GM23338 (cell line): ENCODE measurements around the gene NT5C2. TPM values are rescaled to one million over a fixed set of nuclear protein-coding genes. Genes with fewer than 3 reads are reported as not detected.
"Not testable (repeated sequence)": the region's sequence is repeated elsewhere in the genome, so short reads cannot be mapped to it uniquely, and the experiment has no call there.

Experiments used
- ATAC-seq: fragments of 200-7000 bp; cut with Tn5 transposase; 3 replicates; pipeline ENCODE4 v1.9.1; 2020
- DNase-seq: peaks from one replicate; pipeline ENCODE4 v3.0.0-alpha.2; 2015; ENCODE audit warnings: low spot score
- H2AFZ ChIP-seq: fragments of 200-600 bp; sonication (generic); 2 replicates; pipeline ENCODE4 v1.8.0; 2016; ENCODE audit warnings: antibody characterized with exemption, mild to moderate bottlenecking, moderate library complexity
- H3F3A ChIP-seq: fragments of 200-600 bp; sonication (generic); replicated peaks from 2 replicates; pipeline ENCODE4 v1.8.0; 2017; ENCODE audit warnings: antibody characterized with exemption, mixed run types, low read depth
- H3K27ac ChIP-seq: fragments of 200-600 bp; sonication (generic); 2 replicates; pipeline ENCODE4 v1.6.1; 2016; ENCODE audit warnings: low read depth
- H3K27me3 ChIP-seq: fragments of 200-600 bp; sonication (generic); 2 replicates; pipeline ENCODE4 v1.8.0; 2016; ENCODE audit warnings: mild to moderate bottlenecking, mixed run types, moderate library complexity; ENCODE audit not compliant: insufficient read depth
- H3K36me3 ChIP-seq: fragments of 200-600 bp; sonication (generic); 2 replicates; pipeline ENCODE4 v1.8.0; 2016; ENCODE audit warnings: mild to moderate bottlenecking; ENCODE audit not compliant: insufficient read depth
- H3K4me1 ChIP-seq: fragments of 200-600 bp; sonication (generic); 2 replicates; pipeline ENCODE4 v1.8.0; 2016; ENCODE audit warnings: mild to moderate bottlenecking, moderate library complexity; ENCODE audit not compliant: insufficient read depth
- H3K4me2 ChIP-seq: fragments of 200-600 bp; sonication (generic); 2 replicates; pipeline ENCODE4 v1.7.1; 2017; ENCODE audit warnings: mixed run types
- H3K4me3 ChIP-seq: fragments of 200-600 bp; sonication (generic); 2 replicates; pipeline ENCODE4 v1.6.1; 2016; ENCODE audit warnings: mixed run types
- H3K79me2 ChIP-seq: fragments of 200-600 bp; sonication (generic); replicated peaks from 2 replicates; pipeline ENCODE4 v1.8.0; 2017; ENCODE audit warnings: mild to moderate bottlenecking; ENCODE audit not compliant: insufficient read depth
- H3K9me2 ChIP-seq: fragments of 200-600 bp; sonication (generic); 2 replicates; pipeline ENCODE4 v1.8.0; 2017; ENCODE audit not compliant: insufficient read depth
- H4K20me1 ChIP-seq: fragments of 200-600 bp; sonication (generic); replicated peaks from 2 replicates; pipeline ENCODE4 v1.8.0; 2017; ENCODE audit warnings: mild to moderate bottlenecking; ENCODE audit not compliant: insufficient read depth
- H3K27ac Mint-ChIP-seq: 2 replicates; pipeline ENCODE4 v1.8.0; 2020; ENCODE audit warnings: inconsistent platforms, mild to moderate bottlenecking, moderate library complexity, mixed read lengths
- H3K27me3 Mint-ChIP-seq: 3 replicates; pipeline ENCODE4 v1.8.0; 2022; ENCODE audit warnings: low read depth, mild to moderate bottlenecking, moderate library complexity, mixed read lengths, inconsistent platforms; ENCODE audit not compliant: insufficient read depth, poor library complexity
- H3K36me3 Mint-ChIP-seq: 3 replicates; pipeline ENCODE4 v1.8.0; 2021; ENCODE audit warnings: low read depth, mild to moderate bottlenecking, inconsistent platforms, moderate library complexity, mixed read lengths
- H3K4me1 Mint-ChIP-seq: 3 replicates; pipeline ENCODE4 v1.8.0; 2020; ENCODE audit warnings: mild to moderate bottlenecking, inconsistent platforms, mixed read lengths
- H3K4me3 Mint-ChIP-seq: 3 replicates; pipeline ENCODE4 v1.8.0; 2021; ENCODE audit warnings: moderate library complexity, mild to moderate bottlenecking, inconsistent platforms, mixed read lengths
- H3K9me3 Mint-ChIP-seq: 3 replicates; pipeline ENCODE4 v1.8.0; 2020; ENCODE audit warnings: moderate library complexity, mild to moderate bottlenecking, inconsistent platforms, mixed read lengths
- EZH2 ChIP-seq: fragments of 200-600 bp; sonication (generic); IDR thresholded peaks from one replicate; pipeline ENCODE4 v1.8.0; 2017; ENCODE audit warnings: antibody characterized with exemption, mild to moderate bottlenecking, low read depth; ENCODE audit not compliant: unreplicated experiment
- EZH2phosphoT487 ChIP-seq: fragments of 200-600 bp; sonication (generic); IDR thresholded peaks from one replicate; pipeline ENCODE4 v1.8.1; 2018; ENCODE audit warnings: antibody characterized with exemption; ENCODE audit not compliant: unreplicated experiment
- JUNB ChIP-seq: IDR thresholded peaks from one replicate; pipeline ENCODE4 v1.6.1; 2016; ENCODE audit warnings: antibody characterized with exemption; ENCODE audit not compliant: unreplicated experiment
- NANOG ChIP-seq: IDR thresholded peaks from 2 replicates; pipeline ENCODE4 v1.6.1; 2016; ENCODE audit warnings: antibody characterized with exemption, borderline replicate concordance
- POLR2AphosphoS5 ChIP-seq: IDR thresholded peaks from 2 replicates; pipeline ENCODE4 v1.6.1; 2016; ENCODE audit warnings: antibody characterized with exemption, low read depth
- STAT1 ChIP-seq: IDR thresholded peaks from one replicate; pipeline ENCODE4 v1.6.1; 2016; ENCODE audit warnings: antibody characterized with exemption; ENCODE audit not compliant: unreplicated experiment
- ZNF331 ChIP-seq: fragments of 250-450 bp; sonication (Bioruptor Pico); IDR thresholded peaks from 2 replicates; pipeline ENCODE4 v1.5.0; 2020; ENCODE audit warnings: low read depth, mild to moderate bottlenecking, moderate library complexity
- polyA plus RNA-seq: library from polyadenylated mRNA; unstranded; fragments of >200 nt; fragmentation: Nextera tagmentation; extraction: Ambion mirVana; gene quantifications from 2 replicates; pipeline ENCODE4 v1.2.1, GENCODE V29; 2016
- total RNA-seq: library from RNA; depleted of rRNA; stranded (reverse); fragments of >200 nt; shearing (Covaris generic); gene quantifications from 2 replicates; pipeline ENCODE4 v1.2.3, GENCODE V29; 2014
- TF ChIP-seq, protein P1 (sequence below), 2 experiments: fragments of 200-600 bp in 1 of 2; sonication (generic) in 1 of 2; conservative IDR thresholded peaks; 2 replicates each; pipeline versions ENCODE4 v1.5.1 to v1.6.1; 2016 to 2017; ENCODE audit warnings: antibody characterized with exemption in 2 of 2, low read depth in 2 of 2, mild to moderate bottlenecking in 2 of 2, moderate library complexity in 1 of 2
- TF ChIP-seq, protein P2 (sequence below): IDR thresholded peaks from 2 replicates; pipeline ENCODE4 v1.6.1; 2016; ENCODE audit warnings: antibody characterized with exemption
- TF ChIP-seq, protein P3 (sequence below): fragments of 250-450 bp; sonication (Bioruptor Pico); IDR thresholded peaks from 2 replicates; pipeline ENCODE4 v1.5.0; 2020; ENCODE audit warnings: mild to moderate bottlenecking, moderate library complexity

Gene NT5C2
- total and polyA plus RNA-seq, 2 experiments from 2014 or later: 33.9 to 85.4 TPM

DNA sequence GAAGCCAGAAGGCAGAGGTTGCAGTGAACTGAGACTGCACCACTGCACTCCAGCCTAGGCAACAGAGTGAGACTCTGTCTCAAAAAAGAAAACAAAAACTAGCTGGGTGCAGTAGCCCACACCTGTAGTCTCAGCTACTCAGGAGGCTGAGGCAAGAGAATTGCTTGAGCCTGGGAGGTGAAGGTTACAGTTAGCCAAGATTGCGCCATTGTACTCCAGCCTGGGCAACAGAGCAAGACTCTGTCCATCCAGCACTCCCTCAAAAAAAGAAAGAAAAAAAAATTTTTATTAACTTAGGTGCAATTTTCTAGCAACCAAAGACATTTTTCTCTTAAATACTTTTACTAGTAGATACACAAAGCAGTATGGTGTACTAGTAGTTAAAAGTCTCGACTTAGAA lies 18.7 kb downstream of the NT5C2 start:
- H3K27ac ChIP-seq: peak overlapping the region; percentile 66; the same call in 1 of the 2 replicates
- not testable (repeated sequence) for H3F3A ChIP-seq, H3K4me3 ChIP-seq, H2AFZ ChIP-seq, H3K4me2 ChIP-seq, H3K4me1 ChIP-seq, H3K27me3 Mint-ChIP-seq, H3K27ac Mint-ChIP-seq, H3K9me2 ChIP-seq, H3K4me3 Mint-ChIP-seq, H3K27me3 ChIP-seq, DNase-seq, ATAC-seq, H3K9me3 Mint-ChIP-seq
- peaks cover 16% of the 10 kb centered on the region for H4K20me1 ChIP-seq
- Mint-ChIP-seq H3K36me3 (peaks cover 34% of the 10 kb centered on the region), H3K4me1 (peaks cover 14% of the 10 kb centered on the region)
- peaks cover 56% of the 10 kb centered on the region for H3K79me2 ChIP-seq
- H3K36me3 ChIP-seq: peaks cover 15% of the 10 kb centered on the region

DNA sequence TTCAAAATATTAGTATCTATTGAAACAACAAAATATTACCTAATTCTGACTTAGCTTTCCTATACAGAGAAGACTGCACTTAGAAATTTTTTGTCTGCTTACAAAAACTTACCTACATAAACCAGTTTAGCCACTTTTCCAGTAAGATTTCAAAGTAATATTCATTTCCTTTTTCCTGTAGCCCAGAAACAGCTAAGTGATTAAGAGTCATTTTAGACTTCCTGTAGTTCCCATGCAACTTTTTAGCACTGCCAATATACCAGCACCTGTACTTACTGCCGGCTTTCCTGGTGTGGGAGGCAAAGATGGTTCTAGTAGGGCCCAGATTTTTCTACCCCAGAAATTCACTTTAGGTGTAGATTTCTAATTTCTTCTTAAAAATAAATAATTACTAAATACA lies 21.8 kb downstream of the NT5C2 start:
- H3K27me3 ChIP-seq: no peaks in the 10 kb centered on the region
- no peak overlapping the region for H3K4me3 ChIP-seq
- Mint-ChIP-seq H3K27ac (0 out of 2 replicates have a peak overlapping the region, but pooled peaks have one; percentile 60), H3K9me3 (no peaks in the 10 kb centered on the region), H3K4me1 (peaks cover 9% of the 10 kb centered on the region), H3K4me3 (no peak overlapping the region), H3K36me3 (peaks cover 45% of the 10 kb centered on the region), H3K27me3 (no peaks in the 10 kb centered on the region)
- H3F3A ChIP-seq: no peaks in the 10 kb centered on the region; the same call in 1 of the 2 replicates
- no peaks in the 10 kb centered on the region for H3K4me1 ChIP-seq
- no peak overlapping the region for H3K4me2 ChIP-seq
- H3K79me2 ChIP-seq: peaks cover 45% of the 10 kb centered on the region
- H4K20me1 ChIP-seq: peaks cover 17% of the 10 kb centered on the region; the same call in 1 of the 2 replicates
- ATAC-seq: no peak
- H3K9me2 ChIP-seq: no peaks in the 10 kb centered on the region
- H2AFZ ChIP-seq: no peak overlapping the region
- no peak overlapping the region for H3K27ac ChIP-seq
- no peak for DNase-seq
- H3K36me3 ChIP-seq: peaks cover 15% of the 10 kb centered on the region
- TF ChIP-seq EZH2 (no peak), NANOG (no peak), EZH2phosphoT487 (no peak), ZNF331 (CRISPR knock-in tag) (no peak), STAT1 (no peak), POLR2AphosphoS5 (no peak), JUNB (no peak)
- TF ChIP-seq, protein P1, sequence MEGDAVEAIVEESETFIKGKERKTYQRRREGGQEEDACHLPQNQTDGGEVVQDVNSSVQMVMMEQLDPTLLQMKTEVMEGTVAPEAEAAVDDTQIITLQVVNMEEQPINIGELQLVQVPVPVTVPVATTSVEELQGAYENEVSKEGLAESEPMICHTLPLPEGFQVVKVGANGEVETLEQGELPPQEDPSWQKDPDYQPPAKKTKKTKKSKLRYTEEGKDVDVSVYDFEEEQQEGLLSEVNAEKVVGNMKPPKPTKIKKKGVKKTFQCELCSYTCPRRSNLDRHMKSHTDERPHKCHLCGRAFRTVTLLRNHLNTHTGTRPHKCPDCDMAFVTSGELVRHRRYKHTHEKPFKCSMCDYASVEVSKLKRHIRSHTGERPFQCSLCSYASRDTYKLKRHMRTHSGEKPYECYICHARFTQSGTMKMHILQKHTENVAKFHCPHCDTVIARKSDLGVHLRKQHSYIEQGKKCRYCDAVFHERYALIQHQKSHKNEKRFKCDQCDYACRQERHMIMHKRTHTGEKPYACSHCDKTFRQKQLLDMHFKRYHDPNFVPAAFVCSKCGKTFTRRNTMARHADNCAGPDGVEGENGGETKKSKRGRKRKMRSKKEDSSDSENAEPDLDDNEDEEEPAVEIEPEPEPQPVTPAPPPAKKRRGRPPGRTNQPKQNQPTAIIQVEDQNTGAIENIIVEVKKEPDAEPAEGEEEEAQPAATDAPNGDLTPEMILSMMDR (conservative IDR thresholded peaks at IDR 0.05; ENCODE audit: low read depth in 2 of 2): no peak
- TF ChIP-seq, protein P2, sequence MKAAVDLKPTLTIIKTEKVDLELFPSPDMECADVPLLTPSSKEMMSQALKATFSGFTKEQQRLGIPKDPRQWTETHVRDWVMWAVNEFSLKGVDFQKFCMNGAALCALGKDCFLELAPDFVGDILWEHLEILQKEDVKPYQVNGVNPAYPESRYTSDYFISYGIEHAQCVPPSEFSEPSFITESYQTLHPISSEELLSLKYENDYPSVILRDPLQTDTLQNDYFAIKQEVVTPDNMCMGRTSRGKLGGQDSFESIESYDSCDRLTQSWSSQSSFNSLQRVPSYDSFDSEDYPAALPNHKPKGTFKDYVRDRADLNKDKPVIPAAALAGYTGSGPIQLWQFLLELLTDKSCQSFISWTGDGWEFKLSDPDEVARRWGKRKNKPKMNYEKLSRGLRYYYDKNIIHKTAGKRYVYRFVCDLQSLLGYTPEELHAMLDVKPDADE: no peak
- TF ChIP-seq, protein P3, sequence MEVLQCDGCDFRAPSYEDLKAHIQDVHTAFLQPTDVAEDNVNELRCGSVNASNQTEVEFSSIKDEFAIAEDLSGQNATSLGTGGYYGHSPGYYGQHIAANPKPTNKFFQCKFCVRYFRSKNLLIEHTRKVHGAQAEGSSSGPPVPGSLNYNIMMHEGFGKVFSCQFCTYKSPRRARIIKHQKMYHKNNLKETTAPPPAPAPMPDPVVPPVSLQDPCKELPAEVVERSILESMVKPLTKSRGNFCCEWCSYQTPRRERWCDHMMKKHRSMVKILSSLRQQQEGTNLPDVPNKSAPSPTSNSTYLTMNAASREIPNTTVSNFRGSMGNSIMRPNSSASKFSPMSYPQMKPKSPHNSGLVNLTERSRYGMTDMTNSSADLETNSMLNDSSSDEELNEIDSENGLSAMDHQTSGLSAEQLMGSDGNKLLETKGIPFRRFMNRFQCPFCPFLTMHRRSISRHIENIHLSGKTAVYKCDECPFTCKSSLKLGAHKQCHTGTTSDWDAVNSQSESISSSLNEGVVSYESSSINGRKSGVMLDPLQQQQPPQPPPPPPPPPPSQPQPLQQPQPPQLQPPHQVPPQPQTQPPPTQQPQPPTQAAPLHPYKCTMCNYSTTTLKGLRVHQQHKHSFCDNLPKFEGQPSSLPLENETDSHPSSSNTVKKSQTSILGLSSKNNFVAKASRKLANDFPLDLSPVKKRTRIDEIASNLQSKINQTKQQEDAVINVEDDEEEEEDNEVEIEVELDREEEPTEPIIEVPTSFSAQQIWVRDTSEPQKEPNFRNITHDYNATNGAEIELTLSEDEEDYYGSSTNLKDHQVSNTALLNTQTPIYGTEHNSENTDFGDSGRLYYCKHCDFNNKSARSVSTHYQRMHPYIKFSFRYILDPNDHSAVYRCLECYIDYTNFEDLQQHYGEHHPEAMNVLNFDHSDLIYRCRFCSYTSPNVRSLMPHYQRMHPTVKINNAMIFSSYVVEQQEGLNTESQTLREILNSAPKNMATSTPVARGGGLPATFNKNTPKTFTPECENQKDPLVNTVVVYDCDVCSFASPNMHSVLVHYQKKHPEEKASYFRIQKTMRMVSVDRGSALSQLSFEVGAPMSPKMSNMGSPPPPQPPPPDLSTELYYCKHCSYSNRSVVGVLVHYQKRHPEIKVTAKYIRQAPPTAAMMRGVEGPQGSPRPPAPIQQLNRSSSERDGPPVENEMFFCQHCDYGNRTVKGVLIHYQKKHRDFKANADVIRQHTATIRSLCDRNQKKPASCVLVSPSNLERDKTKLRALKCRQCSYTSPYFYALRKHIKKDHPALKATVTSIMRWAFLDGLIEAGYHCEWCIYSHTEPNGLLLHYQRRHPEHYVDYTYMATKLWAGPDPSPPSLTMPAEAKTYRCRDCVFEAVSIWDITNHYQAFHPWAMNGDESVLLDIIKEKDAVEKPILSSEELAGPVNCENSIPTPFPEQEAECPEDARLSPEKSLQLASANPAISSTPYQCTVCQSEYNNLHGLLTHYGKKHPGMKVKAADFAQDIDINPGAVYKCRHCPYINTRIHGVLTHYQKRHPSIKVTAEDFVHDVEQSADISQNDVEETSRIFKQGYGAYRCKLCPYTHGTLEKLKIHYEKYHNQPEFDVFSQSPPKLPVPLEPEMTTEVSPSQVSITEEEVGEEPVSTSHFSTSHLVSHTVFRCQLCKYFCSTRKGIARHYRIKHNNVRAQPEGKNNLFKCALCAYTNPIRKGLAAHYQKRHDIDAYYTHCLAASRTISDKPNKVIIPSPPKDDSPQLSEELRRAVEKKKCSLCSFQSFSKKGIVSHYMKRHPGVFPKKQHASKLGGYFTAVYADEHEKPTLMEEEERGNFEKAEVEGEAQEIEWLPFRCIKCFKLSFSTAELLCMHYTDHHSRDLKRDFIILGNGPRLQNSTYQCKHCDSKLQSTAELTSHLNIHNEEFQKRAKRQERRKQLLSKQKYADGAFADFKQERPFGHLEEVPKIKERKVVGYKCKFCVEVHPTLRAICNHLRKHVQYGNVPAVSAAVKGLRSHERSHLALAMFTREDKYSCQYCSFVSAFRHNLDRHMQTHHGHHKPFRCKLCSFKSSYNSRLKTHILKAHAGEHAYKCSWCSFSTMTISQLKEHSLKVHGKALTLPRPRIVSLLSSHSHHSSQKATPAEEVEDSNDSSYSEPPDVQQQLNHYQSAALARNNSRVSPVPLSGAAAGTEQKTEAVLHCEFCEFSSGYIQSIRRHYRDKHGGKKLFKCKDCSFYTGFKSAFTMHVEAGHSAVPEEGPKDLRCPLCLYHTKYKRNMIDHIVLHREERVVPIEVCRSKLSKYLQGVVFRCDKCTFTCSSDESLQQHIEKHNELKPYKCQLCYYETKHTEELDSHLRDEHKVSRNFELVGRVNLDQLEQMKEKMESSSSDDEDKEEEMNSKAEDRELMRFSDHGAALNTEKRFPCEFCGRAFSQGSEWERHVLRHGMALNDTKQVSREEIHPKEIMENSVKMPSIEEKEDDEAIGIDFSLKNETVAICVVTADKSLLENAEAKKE (CRISPR knock-in tag): no peak
